Neuronal stem cell (in vitro differentiated cells): ENCODE measurements around the gene GNG12.

Source experiments
- DNase-seq: peaks from one replicate; pipeline ENCODE4 v3.0.0-alpha.2; 2013; ENCODE audit warnings: low spot score
- H2AFZ ChIP-seq: one replicate; pipeline ENCODE4 v1.6.1; 2013; ENCODE audit warnings: mild to moderate bottlenecking, low read length, inconsistent platforms
- H2AK5ac ChIP-seq: 2 replicates; pipeline ENCODE4 v1.6.1; 2013; ENCODE audit warnings: low read depth, mild to moderate bottlenecking, inconsistent platforms, low read length, moderate library complexity, mixed read lengths
- H2BK120ac ChIP-seq: 2 replicates; pipeline ENCODE4 v1.6.1; 2013; ENCODE audit warnings: low read depth, mild to moderate bottlenecking, inconsistent platforms, low read length, moderate library complexity, mixed read lengths
- H2BK12ac ChIP-seq: one replicate; pipeline ENCODE4 v1.6.1; 2013; ENCODE audit warnings: low read length, inconsistent platforms
- H2BK15ac ChIP-seq: 2 replicates; pipeline ENCODE4 v1.6.1; 2013; ENCODE audit warnings: mild to moderate bottlenecking, low read length, inconsistent platforms, mixed read lengths
- H2BK5ac ChIP-seq: one replicate; pipeline ENCODE4 v1.6.1; 2013; ENCODE audit warnings: inconsistent platforms, mild to moderate bottlenecking, low read length, moderate library complexity
- H3K14ac ChIP-seq: one replicate; pipeline ENCODE4 v1.6.1; 2013; ENCODE audit warnings: low read length, inconsistent platforms
- H3K18ac ChIP-seq: 2 replicates; pipeline ENCODE4 v1.6.1; 2013; ENCODE audit warnings: low read length, inconsistent platforms
- H3K23ac ChIP-seq: 2 replicates; pipeline ENCODE4 v1.6.1; 2013; ENCODE audit warnings: low read depth, mild to moderate bottlenecking, mixed read lengths, low read length, inconsistent platforms; ENCODE audit not compliant: poor library complexity
- H3K27ac ChIP-seq: replicated peaks from 3 replicates; pipeline ENCODE4 v1.5.1; 2013; ENCODE audit warnings: low read length, inconsistent platforms
- H3K27me3 ChIP-seq, 3 experiments: 2 replicates each; pipeline ENCODE4 v1.6.1; 2013; ENCODE audit warnings: low read length in 3 of 3, mild to moderate bottlenecking in 2 of 3, inconsistent platforms in 1 of 3, low read depth in 1 of 3, mixed read lengths in 1 of 3, moderate library complexity in 1 of 3; ENCODE audit not compliant: control insufficient read depth in 3 of 3, insufficient read depth in 3 of 3
- H3K36me3 ChIP-seq, 2 donors: replicated peaks in 1 of 2; 2 replicates each; pipeline ENCODE4 v1.6.1; 2013; ENCODE audit warnings: low read length in 2 of 2; ENCODE audit not compliant: control insufficient read depth in 2 of 2, insufficient read depth in 2 of 2
- H3K4ac ChIP-seq: 2 replicates; pipeline ENCODE4 v1.6.1; 2013; ENCODE audit warnings: inconsistent platforms, mild to moderate bottlenecking, low read length, moderate library complexity
- H3K4me1 ChIP-seq, 2 donors: 1 replicate in 1 of 2; 2 replicates in 1 of 2; pipeline ENCODE4 v1.6.1; 2013; ENCODE audit warnings: low read length in 2 of 2, low read depth in 1 of 2; ENCODE audit not compliant: control insufficient read depth in 2 of 2, insufficient read depth in 1 of 2
- H3K4me2 ChIP-seq: one replicate; pipeline ENCODE4 v1.6.1; 2013; ENCODE audit warnings: mild to moderate bottlenecking, low read length, inconsistent platforms; ENCODE audit not compliant: insufficient read depth, poor library complexity, severe bottlenecking
- H3K4me3 ChIP-seq, 2 donors: 2 replicates each; pipeline ENCODE4 v1.5.1; 2013; ENCODE audit warnings: low read length in 2 of 2, mild to moderate bottlenecking in 2 of 2, inconsistent platforms in 1 of 2, moderate library complexity in 1 of 2
- H3K79me1 ChIP-seq: one replicate; pipeline ENCODE4 v1.6.1; 2013; ENCODE audit warnings: low read depth, mild to moderate bottlenecking, inconsistent platforms, low read length, moderate library complexity
- H3K9ac ChIP-seq: one replicate; pipeline ENCODE4 v1.6.1; 2013; ENCODE audit warnings: mild to moderate bottlenecking, low read depth, low read length, inconsistent platforms; ENCODE audit not compliant: poor library complexity
- H3K9me3 ChIP-seq, 2 donors: replicated peaks in 1 of 2; 2 replicates each; pipeline versions ENCODE3 to v1.6.1; 2013; ENCODE audit warnings: low read length in 2 of 2, mild to moderate bottlenecking in 2 of 2, inconsistent platforms in 1 of 2, low read depth in 1 of 2, mixed read lengths in 1 of 2, moderate library complexity in 1 of 2; ENCODE audit not compliant: control insufficient read depth in 2 of 2, insufficient read depth in 1 of 2
- H4K8ac ChIP-seq: one replicate; pipeline ENCODE4 v1.6.1; 2013; ENCODE audit warnings: low read depth, mild to moderate bottlenecking, inconsistent platforms, low read length, moderate library complexity
- H4K91ac ChIP-seq: one replicate; pipeline ENCODE4 v1.6.1; 2013; ENCODE audit warnings: low read length, low read depth, mild to moderate bottlenecking, inconsistent platforms; ENCODE audit not compliant: poor library complexity
- WGBS, 2 donors: extraction: QIAGEN DNeasy Blood & Tissue Kit; methylation state at CpG; one replicate each; pipeline ENCODE4 v1.1.7; 2013; ENCODE audit warnings: missing lambda C conversion rate in 2 of 2, mixed read lengths in 1 of 2; ENCODE audit not compliant: insufficient read length in 2 of 2, insufficient replicate concordance in 1 of 2; ENCODE audit errors: extremely low coverage in 2 of 2; 5-methylcytosine and 5-hydroxymethylcytosine counted together

GNG12 gene

DNA sequence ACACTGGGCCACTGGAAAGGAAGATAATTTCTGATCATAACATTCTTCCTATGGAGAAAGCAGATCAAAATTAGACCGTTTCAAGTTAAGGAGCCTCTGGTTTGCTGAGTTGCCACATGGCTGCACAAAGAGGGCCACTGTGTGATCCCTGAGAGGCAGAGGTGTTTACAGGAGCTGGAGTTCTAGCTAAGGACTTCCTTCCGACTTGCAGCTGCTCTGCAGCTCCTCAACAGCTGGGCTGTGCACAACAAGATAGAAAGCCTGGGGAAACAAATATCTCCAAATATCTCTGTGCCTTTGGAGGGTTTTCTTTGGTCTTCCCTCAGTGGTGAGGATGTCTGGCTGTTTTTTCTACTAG lies 121.4 kb downstream of the GNG12 start:
- Histone ChIP-seq H2BK5ac (no peak overlapping the region), H4K91ac (no peak overlapping the region), H3K4me2 (no peak overlapping the region), H3K4me3 (no peak overlapping the region), H3K14ac (no peak overlapping the region), H3K36me3 (no peaks in the 10 kb centered on the region), H3K9me3 (no peaks in the 10 kb centered on the region), H3K9ac (no peak overlapping the region), H2AFZ (no peak overlapping the region), H2BK15ac (no peak overlapping the region), H2BK120ac (no peak overlapping the region), H3K4me1 (peaks cover 4 to 6% of the 10 kb centered on the region in 2 donors), H3K79me1 (no peaks in the 10 kb centered on the region), H4K8ac (no peak overlapping the region), H2AK5ac (no peak overlapping the region), H3K18ac (no peak overlapping the region), H3K4ac (no peak overlapping the region), H3K27ac (no peak overlapping the region), H3K23ac (no peak overlapping the region), H3K27me3 (no peaks in the 10 kb centered on the region), H2BK12ac (no peak overlapping the region)
- no CpG with 5 or more reads among the region's 2 CpGs for WGBS, 2 donors
- DNase-seq = no peak

DNA sequence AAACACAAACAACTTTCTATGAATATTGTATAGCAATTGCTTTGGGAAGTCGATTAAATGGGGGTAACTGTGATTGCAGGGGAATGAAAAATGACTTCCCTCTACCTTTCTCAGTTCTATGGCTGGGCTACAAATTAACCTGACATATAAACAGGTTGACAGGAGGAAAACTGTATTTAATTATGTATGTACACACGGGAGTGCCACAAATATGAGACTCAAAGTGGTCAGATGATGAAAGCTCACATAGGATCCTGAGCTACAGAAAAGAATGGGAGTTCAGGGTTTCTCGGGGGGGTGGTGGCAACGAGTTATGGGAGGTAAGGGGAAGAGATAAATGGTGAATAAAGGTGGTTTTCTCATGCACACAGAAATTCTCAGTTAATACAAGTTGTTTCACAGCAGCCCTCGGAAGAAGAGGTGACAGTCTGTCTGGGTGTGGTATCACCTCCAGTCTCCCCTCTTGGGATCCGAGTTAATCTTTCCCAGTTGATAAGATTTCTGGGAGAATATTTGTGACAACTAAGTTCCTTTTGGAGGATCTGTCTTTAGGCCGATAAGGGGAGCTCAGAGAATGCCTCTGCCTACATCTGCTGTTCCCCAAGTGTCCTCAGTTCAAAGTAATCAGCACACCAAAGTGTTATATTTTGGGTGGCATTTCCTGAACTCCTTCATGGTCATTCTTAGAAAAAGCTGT lies 122.0 kb downstream of the GNG12 start:
- no peak overlapping the region for H3K4ac ChIP-seq
- no peak overlapping the region for H2BK5ac ChIP-seq
- H3K27ac ChIP-seq = no peak overlapping the region
- H2AFZ ChIP-seq = no peak overlapping the region
- H3K9me3 ChIP-seq = no peaks in the 10 kb centered on the region
- no peak overlapping the region for H2BK15ac ChIP-seq
- H3K4me3 ChIP-seq = no peak overlapping the region
- no peaks in the 10 kb centered on the region for H3K27me3 ChIP-seq
- H3K79me1 ChIP-seq = no peaks in the 10 kb centered on the region
- no peak overlapping the region for H3K9ac ChIP-seq
- no CpG with 5 or more reads among the region's 7 CpGs for WGBS, 2 donors
- H2BK120ac ChIP-seq = no peak overlapping the region
- H4K8ac ChIP-seq = no peak overlapping the region
- no peak overlapping the region for H3K23ac ChIP-seq
- no peak overlapping the region for H2AK5ac ChIP-seq
- no peak overlapping the region for H4K91ac ChIP-seq
- H3K36me3 ChIP-seq = no peaks in the 10 kb centered on the region
- no peak overlapping the region for H3K18ac ChIP-seq
- H3K4me1 ChIP-seq = peaks cover 4% of the 10 kb centered on the region in 2 donors
- H3K14ac ChIP-seq = no peak overlapping the region
- no peak for DNase-seq
- H2BK12ac ChIP-seq = no peak overlapping the region
- no peak overlapping the region for H3K4me2 ChIP-seq

- no peak overlapping the region for H3K27ac ChIP-seq
- H3K18ac ChIP-seq = no peak overlapping the region
- H2BK12ac ChIP-seq = no peak overlapping the region
- no peak overlapping the region for H2BK120ac ChIP-seq
- no peak overlapping the region for H3K9ac ChIP-seq
- WGBS, 2 donors = no CpG with 5 or more reads among the region's 5 CpGs
- H3K36me3 ChIP-seq = no peaks in the 10 kb centered on the region
- no peak overlapping the region for H2BK15ac ChIP-seq
- no peak for DNase-seq
- H3K4me3 ChIP-seq = no peak overlapping the region
- no peak overlapping the region for H3K4me2 ChIP-seq
- no peaks in the 10 kb centered on the region for H3K79me1 ChIP-seq
- no peak overlapping the region for H4K91ac ChIP-seq
- no peak overlapping the region for H3K14ac ChIP-seq
- no peak overlapping the region for H3K23ac ChIP-seq
- H2AK5ac ChIP-seq = no peak overlapping the region
- H3K4me1 ChIP-seq = peaks cover 2 to 4% of the 10 kb centered on the region in 2 donors
- H4K8ac ChIP-seq = no peak overlapping the region
- H3K4ac ChIP-seq = no peak overlapping the region
- H2BK5ac ChIP-seq = no peak overlapping the region
- H3K9me3 ChIP-seq = no peaks in the 10 kb centered on the region
- H3K27me3 ChIP-seq = no peaks in the 10 kb centered on the region
- no peak overlapping the region for H2AFZ ChIP-seq
These were observed 122.8 kb downstream of the GNG12 start for GRCh38 chr1:67710417-67710816.

- no peak for DNase-seq
- no peaks in the 10 kb centered on the region for H3K79me1 ChIP-seq
- H2BK12ac ChIP-seq = no peak overlapping the region
- peak overlapping the region; percentile 1 for H3K18ac ChIP-seq
- no peaks in the 10 kb centered on the region for H3K9me3 ChIP-seq
- no peak overlapping the region for H2BK5ac ChIP-seq
- peaks cover 2 to 4% of the 10 kb centered on the region in 2 donors for H3K4me1 ChIP-seq
- H3K27me3 ChIP-seq = no peaks in the 10 kb centered on the region
- H3K4me2 ChIP-seq = no peak overlapping the region
- H3K4me3 ChIP-seq = no peak overlapping the region
- no peak overlapping the region for H3K23ac ChIP-seq
- no peak overlapping the region for H2BK120ac ChIP-seq
- H2AFZ ChIP-seq = no peak overlapping the region
- H4K91ac ChIP-seq = no peak overlapping the region
- H2BK15ac ChIP-seq = no peak overlapping the region
- no peak overlapping the region for H3K14ac ChIP-seq
- no peak overlapping the region for H3K4ac ChIP-seq
- no peak overlapping the region for H4K8ac ChIP-seq
- no peak overlapping the region for H3K9ac ChIP-seq
- no peak overlapping the region for H3K27ac ChIP-seq
- WGBS, 2 donors = no CpG with 5 or more reads among the region's 8 CpGs
- H2AK5ac ChIP-seq = no peak overlapping the region
- H3K36me3 ChIP-seq = no peaks in the 10 kb centered on the region
These were observed 124.7 kb downstream of the GNG12 start for GRCh38 chr1:67708606-67709005.
